Hepatocyte (in vitro differentiated cells): Measurements from ENCODE around the gene LRMDA. TPM values are rescaled to one million over a fixed set of nuclear protein-coding genes. Genes with fewer than 3 reads are reported as not detected.

Experiments used
- DNase-seq: peaks from one replicate; pipeline ENCODE4 v3.0.0-alpha.2; 2016; ENCODE audit warnings: low spot score
- H2AFZ ChIP-seq: fragments of 200-600 bp; sonication (generic); 2 replicates; pipeline ENCODE4 v1.6.0; 2016; ENCODE audit warnings: antibody characterized with exemption, mild to moderate bottlenecking
- H3K27ac ChIP-seq: fragments of 200-600 bp; sonication (generic); 2 replicates; pipeline ENCODE4 v1.5.1; 2016; ENCODE audit warnings: mild to moderate bottlenecking
- H3K27me3 ChIP-seq: fragments of 200-600 bp; sonication (generic); 2 replicates; pipeline ENCODE4 v1.6.1; 2016
- H3K36me3 ChIP-seq: fragments of 200-600 bp; sonication (generic); replicated peaks from 2 replicates; pipeline ENCODE4 v1.5.1; 2016; ENCODE audit warnings: low read depth; ENCODE audit not compliant: insufficient read depth
- H3K4me1 ChIP-seq: fragments of 200-600 bp; sonication (generic); 2 replicates; pipeline ENCODE4 v1.5.1; 2016; ENCODE audit warnings: mild to moderate bottlenecking, moderate library complexity; ENCODE audit not compliant: insufficient read depth
- H3K4me2 ChIP-seq: fragments of 200-600 bp; sonication (generic); 2 replicates; pipeline ENCODE4 v1.6.0; 2016
- H3K4me3 ChIP-seq: fragments of 200-600 bp; sonication (generic); 2 replicates; pipeline ENCODE4 v1.5.1; 2016; ENCODE audit warnings: mild to moderate bottlenecking
- H3K79me2 ChIP-seq: fragments of 200-600 bp; sonication (generic); 2 replicates; pipeline ENCODE4 v1.6.0; 2017; ENCODE audit warnings: mild to moderate bottlenecking
- H3K9me2 ChIP-seq: fragments of 200-600 bp; sonication (generic); replicated peaks from 2 replicates; pipeline ENCODE4 v1.6.0; 2017; ENCODE audit warnings: mild to moderate bottlenecking; ENCODE audit not compliant: insufficient read depth
- H3K9me3 ChIP-seq: fragments of 200-600 bp; sonication (generic); 2 replicates; pipeline ENCODE4 v1.5.1; 2016; ENCODE audit warnings: low read depth, mild to moderate bottlenecking
- H4K20me1 ChIP-seq: fragments of 200-600 bp; sonication (generic); 2 replicates; pipeline ENCODE4 v1.6.0; 2016; ENCODE audit warnings: mild to moderate bottlenecking; ENCODE audit not compliant: insufficient read depth, poor library complexity, severe bottlenecking
- CTCF ChIP-seq: fragments of 200-600 bp; sonication (generic); IDR thresholded peaks from 2 replicates; pipeline ENCODE4 v1.5.1; 2016; ENCODE audit warnings: antibody characterized with exemption, mild to moderate bottlenecking; ENCODE audit not compliant: poor library complexity
- EZH2 ChIP-seq: fragments of 200-600 bp; sonication (generic); IDR thresholded peaks from 2 replicates; pipeline ENCODE4 v1.6.1; 2016; ENCODE audit warnings: antibody characterized with exemption, mild to moderate bottlenecking, borderline replicate concordance
- EZH2phosphoT487 ChIP-seq: fragments of 200-600 bp; sonication (generic); IDR thresholded peaks from one replicate; pipeline ENCODE4 v1.6.1; 2018; ENCODE audit warnings: antibody characterized with exemption, mild to moderate bottlenecking, low read depth, moderate library complexity; ENCODE audit not compliant: unreplicated experiment, severe bottlenecking
- WGBS: methylation state at CpG from one replicate; pipeline ENCODE4 v1.1.6; 2016; ENCODE audit warnings: low lambda C conversion rate; ENCODE audit errors: missing lambda C conversion rate; 5-methylcytosine and 5-hydroxymethylcytosine counted together
- polyA plus RNA-seq: library from polyadenylated mRNA; unstranded; fragments of >200 nt; fragmentation: Nextera tagmentation; extraction: Ambion mirVana; gene quantifications from 2 replicates; pipeline ENCODE4 v1.2.1, GENCODE V29; 2016
- total RNA-seq: library from RNA; depleted of rRNA; stranded (reverse); fragments of >200 nt; gene quantifications from 2 replicates; pipeline ENCODE4 v1.2.3, GENCODE V29; 2014

LRMDA gene
- total and polyA plus RNA-seq, 2 experiments from 2014 or later = 5.6 to 15.7 TPM

- no peaks in the 10 kb centered on the region for H3K79me2 ChIP-seq
- H3K27me3 ChIP-seq = peaks cover 3% of the 10 kb centered on the region
- H3K9me2 ChIP-seq = no peaks in the 10 kb centered on the region
- TF ChIP-seq EZH2phosphoT487 (no peak), EZH2 (no peak), CTCF (no peak)
- H3K27ac ChIP-seq = no peak overlapping the region
- H3K4me2 ChIP-seq = no peak overlapping the region
- no peak overlapping the region for H2AFZ ChIP-seq
- no peaks in the 10 kb centered on the region for H3K36me3 ChIP-seq
- no peaks in the 10 kb centered on the region for H3K9me3 ChIP-seq
- DNase-seq = no peak
- 76% methylated on average over 1 of the region's 1 CpG for WGBS
- no peaks in the 10 kb centered on the region for H4K20me1 ChIP-seq
- H3K4me1 ChIP-seq = no peaks in the 10 kb centered on the region
- no peak overlapping the region for H3K4me3 ChIP-seq
These were observed 16.9 kb upstream of the LRMDA start for GRCh38 chr10:75414527-75414926.

GRCh38 chr10:75417522-75417927, 13.9 kb upstream of the LRMDA start:
- no peak overlapping the region for H3K4me3 ChIP-seq
- no peak for DNase-seq
- no peak overlapping the region for H3K4me2 ChIP-seq
- no peaks in the 10 kb centered on the region for H3K9me2 ChIP-seq
- no peaks in the 10 kb centered on the region for H3K79me2 ChIP-seq
- TF ChIP-seq EZH2 = no peak
- H3K4me1 ChIP-seq = no peaks in the 10 kb centered on the region
- 30% methylated on average over 5 of the region's 5 CpGs for WGBS
- no peaks in the 10 kb centered on the region for H3K36me3 ChIP-seq
- no peak overlapping the region for H3K27ac ChIP-seq
- peaks cover 3% of the 10 kb centered on the region for H3K27me3 ChIP-seq
- no peaks in the 10 kb centered on the region for H3K9me3 ChIP-seq
- H4K20me1 ChIP-seq = no peaks in the 10 kb centered on the region
- H2AFZ ChIP-seq = no peak overlapping the region

GRCh38 chr10:75418293-75418692, 13.1 kb upstream of the LRMDA start:
- Histone ChIP-seq H3K36me3 (no peaks in the 10 kb centered on the region), H3K4me1 (no peaks in the 10 kb centered on the region), H2AFZ (no peak overlapping the region), H3K4me2 (no peak overlapping the region), H3K9me2 (no peaks in the 10 kb centered on the region), H3K79me2 (no peaks in the 10 kb centered on the region), H3K9me3 (no peaks in the 10 kb centered on the region), H3K27ac (no peak overlapping the region), H3K27me3 (peaks cover 3% of the 10 kb centered on the region), H4K20me1 (no peaks in the 10 kb centered on the region), H3K4me3 (no peak overlapping the region)
- 67% methylated on average over 4 of the region's 4 CpGs for WGBS
- DNase-seq = no peak
- TF ChIP-seq EZH2phosphoT487 = no peak
- no peak for TF ChIP-seq CTCF
- TF ChIP-seq EZH2 = no peak

GRCh38 chr10:75418712-75419111, 12.7 kb upstream of the LRMDA start:
- no peaks in the 10 kb centered on the region for H3K9me2 ChIP-seq
- no peaks in the 10 kb centered on the region for H4K20me1 ChIP-seq
- peaks cover 3% of the 10 kb centered on the region for H3K27me3 ChIP-seq
- H3K4me2 ChIP-seq = no peak overlapping the region
- H3K4me1 ChIP-seq = no peaks in the 10 kb centered on the region
- no peak overlapping the region for H2AFZ ChIP-seq
- H3K79me2 ChIP-seq = no peaks in the 10 kb centered on the region
- no peaks in the 10 kb centered on the region for H3K36me3 ChIP-seq
- TF ChIP-seq EZH2 (no peak), EZH2phosphoT487 (no peak), CTCF (no peak)
- H3K27ac ChIP-seq = no peak overlapping the region
- H3K4me3 ChIP-seq = no peak overlapping the region
- no peak for DNase-seq
- WGBS = 89% methylated on average over 8 of the region's 8 CpGs
- no peaks in the 10 kb centered on the region for H3K9me3 ChIP-seq
